ENCODE measurements around the gene MPC2. TPM values are rescaled to one million over a fixed set of nuclear protein-coding genes. Genes with fewer than 3 reads are reported as not detected.
A peak's percentile ranks its signal among the peaks of the same experiment; 100 is the strongest.

Gene MPC2
- total RNA-seq, 1 experiment from 2014 or later, result 49.9 TPM

DNA sequence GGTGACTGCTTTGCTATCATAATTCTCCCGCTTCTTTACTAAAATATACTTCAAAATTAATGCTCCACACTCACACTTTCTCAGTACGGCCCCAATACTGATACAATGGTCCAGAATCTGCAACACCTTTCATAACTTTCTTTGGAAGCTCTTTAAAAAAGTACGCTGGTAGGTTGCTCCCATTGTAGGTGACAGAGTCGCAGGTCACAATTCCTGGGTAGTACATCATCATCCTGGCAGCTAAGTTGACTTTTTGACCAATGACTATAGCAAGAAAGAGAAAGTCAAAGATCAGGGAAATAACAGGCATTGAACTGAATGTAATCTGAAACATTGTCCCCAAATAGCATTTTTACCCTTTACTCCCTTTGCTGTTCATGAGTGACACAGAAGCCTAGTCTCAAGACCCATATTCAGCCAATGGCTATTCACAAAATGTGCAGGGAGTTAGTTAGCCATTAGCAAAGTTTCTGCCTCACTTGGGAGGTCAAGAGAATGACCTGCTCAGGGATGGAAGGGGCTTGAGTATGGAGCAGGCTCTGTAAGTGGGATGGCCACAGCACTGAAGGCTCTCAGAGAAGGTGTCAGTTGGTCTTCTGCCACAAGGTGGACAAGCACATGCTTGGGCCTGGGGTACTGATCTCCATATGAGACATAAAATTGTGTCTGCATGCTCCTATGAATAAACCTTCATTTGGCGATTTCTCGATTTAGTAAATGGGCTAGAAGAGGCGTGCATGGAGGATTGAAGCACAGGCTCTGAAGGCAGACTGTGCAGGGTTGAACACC is 58.3 kb downstream of the MPC2 start:
- DNase-seq (ENCODE audit: low read depth, low spot score), result no peak
- H3K9me3 ChIP-seq (ENCODE audit: control insufficient read depth in 1 of 2, insufficient read depth in 1 of 2, low read depth in 1 of 2, low read length in 2 of 2), result no peaks in the 10 kb centered on the region
- ChIA-PET RAD21 (ENCODE audit: low non-redundant PET in 1 of 2, low total read pairs in 2 of 2, uncharacterized antibody in 2 of 2, unreplicated experiment in 2 of 2) (no interaction called here), CTCF (no interaction called here), POLR2A (no interaction called here)
- H3K36me3 ChIP-seq (ENCODE audit: control insufficient read depth in 1 of 2, insufficient read depth in 2 of 2, low read length in 2 of 2), result no peaks in the 10 kb centered on the region
- H3K4me2 ChIP-seq (ENCODE audit: low read length), result no peak overlapping the region
- no peaks in the 10 kb centered on the region for H3K27me3 ChIP-seq (ENCODE audit: insufficient read depth, low read length)
- no peak overlapping the region for H2AFZ ChIP-seq (ENCODE audit: low read depth, low read length, poor library complexity, severe bottlenecking)
- H3K27ac ChIP-seq (ENCODE audit: low read depth, low read length), result no peak overlapping the region
- H3K9me2 ChIP-seq (ENCODE audit: insufficient read depth), result no peaks in the 10 kb centered on the region
- no peaks in the 10 kb centered on the region for H3K79me2 ChIP-seq (ENCODE audit: insufficient read depth, low read length)
- H4K20me1 ChIP-seq (ENCODE audit: insufficient read depth), result no peaks in the 10 kb centered on the region
- no peak overlapping the region for H3K9ac ChIP-seq (ENCODE audit: low read length)
- intact Hi-C loops (cut with micrococcal nuclease), result no loop called here
- TF ChIP-seq EZH2 (IDR thresholded peaks at IDR 0.05) (no peak), SIN3A (IDR thresholded peaks at IDR 0.05; ENCODE audit: low read depth) (no peak), EGR1 (IDR thresholded peaks at IDR 0.05; ENCODE audit: low read depth) (no peak)
- TF ChIP-seq, protein P1, sequence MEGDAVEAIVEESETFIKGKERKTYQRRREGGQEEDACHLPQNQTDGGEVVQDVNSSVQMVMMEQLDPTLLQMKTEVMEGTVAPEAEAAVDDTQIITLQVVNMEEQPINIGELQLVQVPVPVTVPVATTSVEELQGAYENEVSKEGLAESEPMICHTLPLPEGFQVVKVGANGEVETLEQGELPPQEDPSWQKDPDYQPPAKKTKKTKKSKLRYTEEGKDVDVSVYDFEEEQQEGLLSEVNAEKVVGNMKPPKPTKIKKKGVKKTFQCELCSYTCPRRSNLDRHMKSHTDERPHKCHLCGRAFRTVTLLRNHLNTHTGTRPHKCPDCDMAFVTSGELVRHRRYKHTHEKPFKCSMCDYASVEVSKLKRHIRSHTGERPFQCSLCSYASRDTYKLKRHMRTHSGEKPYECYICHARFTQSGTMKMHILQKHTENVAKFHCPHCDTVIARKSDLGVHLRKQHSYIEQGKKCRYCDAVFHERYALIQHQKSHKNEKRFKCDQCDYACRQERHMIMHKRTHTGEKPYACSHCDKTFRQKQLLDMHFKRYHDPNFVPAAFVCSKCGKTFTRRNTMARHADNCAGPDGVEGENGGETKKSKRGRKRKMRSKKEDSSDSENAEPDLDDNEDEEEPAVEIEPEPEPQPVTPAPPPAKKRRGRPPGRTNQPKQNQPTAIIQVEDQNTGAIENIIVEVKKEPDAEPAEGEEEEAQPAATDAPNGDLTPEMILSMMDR (IDR thresholded peaks at IDR 0.05 in 2 of 3, conservative IDR thresholded peaks at IDR 0.05 in 1 of 3; ENCODE audit: borderline replicate concordance in 1 of 3, insufficient read depth in 1 of 3, low read depth in 2 of 3, low read length in 2 of 3), result peak in 1 of 3 experiments; percentile 10; a peak in 1 of 6 replicates
- TF ChIP-seq, protein P2, sequence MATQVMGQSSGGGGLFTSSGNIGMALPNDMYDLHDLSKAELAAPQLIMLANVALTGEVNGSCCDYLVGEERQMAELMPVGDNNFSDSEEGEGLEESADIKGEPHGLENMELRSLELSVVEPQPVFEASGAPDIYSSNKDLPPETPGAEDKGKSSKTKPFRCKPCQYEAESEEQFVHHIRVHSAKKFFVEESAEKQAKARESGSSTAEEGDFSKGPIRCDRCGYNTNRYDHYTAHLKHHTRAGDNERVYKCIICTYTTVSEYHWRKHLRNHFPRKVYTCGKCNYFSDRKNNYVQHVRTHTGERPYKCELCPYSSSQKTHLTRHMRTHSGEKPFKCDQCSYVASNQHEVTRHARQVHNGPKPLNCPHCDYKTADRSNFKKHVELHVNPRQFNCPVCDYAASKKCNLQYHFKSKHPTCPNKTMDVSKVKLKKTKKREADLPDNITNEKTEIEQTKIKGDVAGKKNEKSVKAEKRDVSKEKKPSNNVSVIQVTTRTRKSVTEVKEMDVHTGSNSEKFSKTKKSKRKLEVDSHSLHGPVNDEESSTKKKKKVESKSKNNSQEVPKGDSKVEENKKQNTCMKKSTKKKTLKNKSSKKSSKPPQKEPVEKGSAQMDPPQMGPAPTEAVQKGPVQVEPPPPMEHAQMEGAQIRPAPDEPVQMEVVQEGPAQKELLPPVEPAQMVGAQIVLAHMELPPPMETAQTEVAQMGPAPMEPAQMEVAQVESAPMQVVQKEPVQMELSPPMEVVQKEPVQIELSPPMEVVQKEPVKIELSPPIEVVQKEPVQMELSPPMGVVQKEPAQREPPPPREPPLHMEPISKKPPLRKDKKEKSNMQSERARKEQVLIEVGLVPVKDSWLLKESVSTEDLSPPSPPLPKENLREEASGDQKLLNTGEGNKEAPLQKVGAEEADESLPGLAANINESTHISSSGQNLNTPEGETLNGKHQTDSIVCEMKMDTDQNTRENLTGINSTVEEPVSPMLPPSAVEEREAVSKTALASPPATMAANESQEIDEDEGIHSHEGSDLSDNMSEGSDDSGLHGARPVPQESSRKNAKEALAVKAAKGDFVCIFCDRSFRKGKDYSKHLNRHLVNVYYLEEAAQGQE (IDR thresholded peaks at IDR 0.05; ENCODE audit: low read depth), result no peak
- no peaks in the 10 kb centered on the region for H3K4me1 ChIP-seq (ENCODE audit: control insufficient read depth in 1 of 2, insufficient read depth in 2 of 2, low read length in 2 of 2)
- ATAC-seq, result peak; percentile 64; the same call in 1 of the 2 replicates
- H3K4me3 ChIP-seq (replicated peaks in 1 of 2; ENCODE audit: low read depth in 1 of 2, low read length in 2 of 2), result no peak overlapping the region
- no TSS peak for BruUV-seq (replicated peaks)

Data from HCT116 (cell line).